IPS-15b (cell line): Measurements from ENCODE around the gene NTNG1.

Experiments used
- H3K27me3 ChIP-seq: one replicate; pipeline ENCODE4 v1.6.1; 2013; ENCODE audit warnings: low read length; ENCODE audit not compliant: control insufficient read depth, insufficient read depth
- H3K36me3 ChIP-seq: one replicate; pipeline ENCODE4 v1.6.1; 2013; ENCODE audit warnings: low read length; ENCODE audit not compliant: control insufficient read depth, insufficient read depth
- H3K4me1 ChIP-seq: one replicate; pipeline ENCODE4 v1.6.1; 2013; ENCODE audit warnings: mild to moderate bottlenecking, low read length; ENCODE audit not compliant: control insufficient read depth, insufficient read depth
- H3K4me3 ChIP-seq: one replicate; pipeline ENCODE4 v1.5.1; 2013; ENCODE audit warnings: low read depth, low read length
- H3K9ac ChIP-seq: one replicate; pipeline ENCODE4 v1.6.1; 2013; ENCODE audit warnings: low read depth, mild to moderate bottlenecking, low read length
- H3K9me3 ChIP-seq: one replicate; pipeline ENCODE4 v1.6.1; 2013; ENCODE audit warnings: mild to moderate bottlenecking, low read length; ENCODE audit not compliant: control insufficient read depth, insufficient read depth

Gene NTNG1

GRCh38 chr1:107499139-107499744, 358.4 kb downstream of the NTNG1 start:
- no peaks in the 10 kb centered on the region for H3K9me3 ChIP-seq
- H3K27me3 ChIP-seq: no peaks in the 10 kb centered on the region
- no peak overlapping the region for H3K4me3 ChIP-seq
- no peak overlapping the region for H3K9ac ChIP-seq
- H3K36me3 ChIP-seq: no peaks in the 10 kb centered on the region
- no peaks in the 10 kb centered on the region for H3K4me1 ChIP-seq

DNA sequence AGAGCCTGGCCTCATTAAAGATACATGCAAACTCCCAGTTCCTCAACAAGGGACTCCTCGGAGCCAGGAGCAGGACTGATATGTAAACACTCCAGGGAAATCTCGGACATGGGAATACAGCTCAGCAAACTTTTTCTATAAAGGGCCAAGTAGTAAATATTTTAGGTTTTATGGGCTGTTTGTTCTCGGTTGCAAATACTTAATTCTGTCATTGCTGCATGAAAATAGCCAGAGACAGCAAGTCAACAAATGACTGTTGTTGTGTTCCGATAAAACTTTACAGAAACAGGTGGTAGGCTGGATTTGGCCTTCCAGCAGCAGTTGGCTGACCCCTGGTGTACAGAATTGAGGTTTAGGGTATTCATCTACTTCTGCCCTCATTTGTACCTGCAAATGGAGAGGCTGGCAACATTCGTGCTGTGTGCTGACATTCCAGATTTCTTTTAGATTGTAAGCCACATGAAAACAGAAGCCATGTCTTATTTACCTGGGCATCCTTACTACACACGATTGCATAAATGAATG, 360.3 kb downstream of the NTNG1 start:
- Histone ChIP-seq H3K4me1 (no peaks in the 10 kb centered on the region), H3K27me3 (no peaks in the 10 kb centered on the region), H3K4me3 (no peak overlapping the region), H3K9me3 (no peaks in the 10 kb centered on the region), H3K36me3 (no peaks in the 10 kb centered on the region), H3K9ac (no peak overlapping the region)

DNA sequence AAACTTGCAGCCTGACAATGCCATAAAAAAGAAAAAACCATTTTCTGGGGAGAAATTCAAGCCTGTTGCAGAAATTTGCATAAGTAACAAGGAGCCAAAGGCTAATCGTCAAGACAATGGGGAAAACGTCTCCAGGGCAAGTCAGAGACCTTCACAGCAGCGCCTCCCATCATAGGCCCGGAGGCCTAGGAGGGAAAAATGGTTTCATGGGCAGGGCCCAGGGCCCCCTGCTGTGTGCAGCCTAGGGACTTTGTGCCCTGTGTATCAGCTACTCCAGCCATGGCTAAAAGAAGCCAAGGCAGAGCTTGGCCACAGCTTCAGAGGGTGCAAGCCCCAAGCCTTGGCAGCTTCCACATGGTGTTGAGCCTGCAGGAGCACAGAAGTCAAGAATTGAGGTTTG, 369.5 kb downstream of the NTNG1 start:
- H3K9ac ChIP-seq: no peak overlapping the region

GRCh38 chr1:107512836-107513235, 372.0 kb downstream of the NTNG1 start:
- Histone ChIP-seq H3K4me1 (no peaks in the 10 kb centered on the region), H3K4me3 (no peak overlapping the region), H3K9ac (no peak overlapping the region), H3K9me3 (peaks cover 9% of the 10 kb centered on the region), H3K27me3 (no peaks in the 10 kb centered on the region), H3K36me3 (no peaks in the 10 kb centered on the region)

More for the DNA sequence above, 369.5 kb downstream of the NTNG1 start:
- Histone ChIP-seq H3K4me3 (no peak overlapping the region), H3K36me3 (no peaks in the 10 kb centered on the region), H3K27me3 (no peaks in the 10 kb centered on the region), H3K9me3 (peaks cover 9% of the 10 kb centered on the region), H3K4me1 (no peaks in the 10 kb centered on the region)

GRCh38 chr1:107514841-107515240, 374.0 kb downstream of the NTNG1 start:
- Histone ChIP-seq H3K9ac (no peak overlapping the region), H3K9me3 (peaks cover 9% of the 10 kb centered on the region), H3K36me3 (no peaks in the 10 kb centered on the region), H3K4me1 (no peaks in the 10 kb centered on the region), H3K4me3 (no peak overlapping the region), H3K27me3 (no peaks in the 10 kb centered on the region)

GRCh38 chr1:107515702-107516101, 374.9 kb downstream of the NTNG1 start:
- Histone ChIP-seq H3K9me3 (peaks cover 5% of the 10 kb centered on the region), H3K4me3 (no peak overlapping the region), H3K4me1 (no peaks in the 10 kb centered on the region), H3K27me3 (no peaks in the 10 kb centered on the region), H3K9ac (no peak overlapping the region), H3K36me3 (no peaks in the 10 kb centered on the region)

DNA sequence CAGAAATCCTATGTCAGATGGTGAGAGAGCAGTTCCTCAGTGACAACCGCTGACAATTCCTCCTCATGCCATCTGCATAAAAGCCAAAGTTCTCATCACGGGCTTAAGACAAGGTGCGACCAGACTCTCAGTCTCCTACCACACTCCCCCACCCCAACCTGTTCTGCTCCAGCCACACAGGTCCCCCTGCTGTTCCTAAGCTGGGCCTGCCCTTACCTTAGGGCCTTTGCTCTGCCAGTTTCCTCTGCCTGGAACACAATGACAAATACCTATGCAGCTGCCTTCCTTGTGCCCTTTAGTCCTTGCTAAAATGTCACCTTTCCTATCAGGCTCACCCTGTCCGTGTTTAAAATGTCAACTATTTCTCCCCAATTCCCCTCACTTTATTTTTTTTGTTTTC, 382.2 kb downstream of the NTNG1 start:
- H3K4me3 ChIP-seq: no peak overlapping the region
- no peaks in the 10 kb centered on the region for H3K9me3 ChIP-seq
- no peak overlapping the region for H3K9ac ChIP-seq
- no peaks in the 10 kb centered on the region for H3K36me3 ChIP-seq
- H3K27me3 ChIP-seq: no peaks in the 10 kb centered on the region
- H3K4me1 ChIP-seq: peaks cover 6% of the 10 kb centered on the region

DNA sequence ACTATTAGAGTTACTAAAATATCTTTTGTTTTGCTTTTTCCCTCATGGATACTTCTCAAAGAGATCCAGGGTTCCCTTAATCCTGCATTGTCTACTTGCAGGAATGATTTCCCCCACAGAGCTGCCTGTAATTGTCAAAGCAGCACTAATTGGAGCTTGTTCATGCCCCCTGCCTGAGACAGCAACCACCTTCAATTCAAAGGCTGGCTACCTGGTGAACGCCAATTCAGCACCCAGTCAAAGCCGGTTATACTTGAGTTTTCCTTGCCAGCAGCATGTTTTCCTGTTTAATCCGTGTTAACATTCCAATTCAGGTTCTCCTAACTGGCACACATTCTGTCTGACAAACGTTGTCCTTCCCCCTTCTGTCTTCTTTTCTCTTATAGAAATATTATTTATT, 382.9 kb downstream of the NTNG1 start:
- H3K27me3 ChIP-seq: no peaks in the 10 kb centered on the region
- peaks cover 6% of the 10 kb centered on the region for H3K4me1 ChIP-seq
- no peaks in the 10 kb centered on the region for H3K36me3 ChIP-seq
- H3K4me3 ChIP-seq: no peak overlapping the region
- no peak overlapping the region for H3K9ac ChIP-seq
- no peaks in the 10 kb centered on the region for H3K9me3 ChIP-seq

DNA sequence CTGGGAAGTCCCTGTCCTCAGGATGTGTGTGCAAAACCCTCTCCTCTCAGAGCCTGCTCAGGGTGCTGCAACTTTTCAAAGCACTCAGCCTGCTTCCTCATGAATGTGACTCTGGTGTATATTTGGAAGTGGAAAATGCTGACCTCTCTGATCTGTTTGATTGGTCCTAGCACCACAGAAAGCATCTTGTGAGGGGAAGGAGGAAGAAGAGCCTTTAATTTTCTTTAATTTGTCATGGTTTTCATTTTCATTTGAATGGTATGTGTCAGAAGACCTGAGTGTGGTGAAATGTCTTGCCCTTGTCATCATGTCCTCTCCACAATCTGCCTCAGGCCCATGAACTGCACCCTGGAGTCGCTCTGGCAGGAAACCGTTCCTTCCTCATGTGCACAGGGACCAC, 383.5 kb downstream of the NTNG1 start:
- Histone ChIP-seq H3K9ac (peak overlapping the region; percentile 39), H3K36me3 (no peaks in the 10 kb centered on the region), H3K9me3 (no peaks in the 10 kb centered on the region), H3K27me3 (no peaks in the 10 kb centered on the region), H3K4me1 (peaks cover 6% of the 10 kb centered on the region), H3K4me3 (no peak overlapping the region)

DNA sequence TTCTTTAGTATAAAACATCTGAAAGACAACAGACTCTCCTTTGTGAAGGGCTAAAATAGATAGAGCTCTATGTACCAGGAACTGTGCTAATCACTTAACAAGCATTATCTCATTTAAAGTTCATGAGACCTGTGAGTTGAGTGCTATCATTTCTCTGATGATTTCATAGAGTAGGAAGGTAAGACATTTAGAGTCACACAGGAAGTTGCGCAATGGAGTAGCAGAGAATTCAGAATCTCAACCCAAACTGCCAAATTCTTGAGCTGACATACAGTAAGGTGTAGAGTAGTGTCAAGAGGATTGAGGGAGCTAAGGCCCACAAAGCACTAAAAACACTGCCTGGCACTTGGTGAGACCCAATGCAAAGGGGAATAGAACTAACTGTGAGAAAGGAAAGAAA, 384.3 kb downstream of the NTNG1 start:
- no peaks in the 10 kb centered on the region for H3K27me3 ChIP-seq
- H3K4me1 ChIP-seq: peaks cover 6% of the 10 kb centered on the region
- no peaks in the 10 kb centered on the region for H3K9me3 ChIP-seq
- H3K36me3 ChIP-seq: no peaks in the 10 kb centered on the region
- H3K9ac ChIP-seq: no peak overlapping the region
- H3K4me3 ChIP-seq: no peak overlapping the region

GRCh38 chr1:107525961-107526360, 385.1 kb downstream of the NTNG1 start:
- no peak overlapping the region for H3K4me3 ChIP-seq
- no peaks in the 10 kb centered on the region for H3K27me3 ChIP-seq
- H3K9me3 ChIP-seq: no peaks in the 10 kb centered on the region
- H3K36me3 ChIP-seq: no peaks in the 10 kb centered on the region
- peaks cover 6% of the 10 kb centered on the region for H3K4me1 ChIP-seq
- no peak overlapping the region for H3K9ac ChIP-seq

- Histone ChIP-seq H3K27me3 (no peaks in the 10 kb centered on the region), H3K4me1 (peaks cover 6% of the 10 kb centered on the region), H3K9me3 (no peaks in the 10 kb centered on the region), H3K9ac (no peak overlapping the region), H3K36me3 (no peaks in the 10 kb centered on the region), H3K4me3 (no peak overlapping the region)
These were observed 385.8 kb downstream of the NTNG1 start for GRCh38 chr1:107526524-107527198.
